PC-9 (cell line): ENCODE data around the gene TMEM238L. TPM values are rescaled to one million over a fixed set of nuclear protein-coding genes. Genes with fewer than 3 reads are reported as not detected.
A peak's percentile ranks its signal among the peaks of the same experiment; 100 is the strongest.

Experiments used
- BruUV-seq: library from RNA; stranded (reverse); fragments of 400-500 nt; replicated peaks from 2 replicates; lab custom pipeline; 2021; lab: Mats Ljungman, UMichigan
- CTCF ChIA-PET: fragments of 300-600 bp; sonication (Branson Sonifier 250); formaldehyde crosslinking; loops from one replicate; lab custom pipeline; 2022; ENCODE audit warnings: antibody characterized with exemption; lab: Charles Lee
- POLR2A ChIA-PET: fragments of 300-600 bp; sonication (Branson Sonifier 250); formaldehyde crosslinking; loops from one replicate; lab custom pipeline; 2022; ENCODE audit warnings: antibody characterized with exemption; ENCODE audit not compliant: unreplicated experiment; lab: Charles Lee
- DNase-seq, 2 experiments: peaks; one replicate each; pipeline versions ENCODE4 v3.0.0 to v3.0.0-alpha.2; 2015 to 2022; ENCODE audit warnings: mixed read lengths in 1 of 2
- H2AFZ ChIP-seq: fragments of 200-600 bp; sonication (generic); 2 replicates; pipeline ENCODE4 v1.8.1; 2017; ENCODE audit warnings: antibody characterized with exemption
- H3F3A ChIP-seq: fragments of 200-600 bp; sonication (generic); 2 replicates; pipeline ENCODE4 v1.8.1; 2017; ENCODE audit warnings: antibody characterized with exemption, mild to moderate bottlenecking, low read depth; ENCODE audit not compliant: insufficient read depth
- H3K27ac ChIP-seq: fragments of 200-600 bp; sonication (generic); 2 replicates; pipeline ENCODE4 v1.6.1; 2016; ENCODE audit warnings: mixed run types
- H3K27me3 ChIP-seq: fragments of 200-600 bp; sonication (generic); 2 replicates; pipeline ENCODE4 v1.6.1; 2016; ENCODE audit warnings: low read depth, mixed run types; ENCODE audit not compliant: insufficient read depth
- H3K36me3 ChIP-seq: fragments of 200-600 bp; sonication (generic); 2 replicates; pipeline ENCODE4 v1.6.1; 2016; ENCODE audit warnings: low read depth, mixed run types
- H3K4me1 ChIP-seq: fragments of 200-600 bp; sonication (generic); replicated peaks from 2 replicates; pipeline ENCODE4 v1.6.1; 2016; ENCODE audit warnings: mixed run types; ENCODE audit not compliant: insufficient read depth
- H3K4me2 ChIP-seq: fragments of 200-600 bp; sonication (generic); 2 replicates; pipeline ENCODE4 v1.6.1; 2017; ENCODE audit warnings: mixed run types
- H3K4me3 ChIP-seq: fragments of 200-600 bp; sonication (generic); 2 replicates; pipeline ENCODE4 v1.6.1; 2016; ENCODE audit warnings: mixed run types
- H3K79me2 ChIP-seq: fragments of 200-600 bp; sonication (generic); 2 replicates; pipeline ENCODE4 v1.6.1; 2017; ENCODE audit warnings: low read depth, mixed run types
- H3K9me2 ChIP-seq: fragments of 200-600 bp; sonication (generic); 2 replicates; pipeline ENCODE4 v1.8.1; 2017; ENCODE audit warnings: mild to moderate bottlenecking; ENCODE audit not compliant: insufficient read depth
- H3K9me3 ChIP-seq: fragments of 200-600 bp; sonication (generic); 2 replicates; pipeline ENCODE4 v1.8.1; 2016; ENCODE audit warnings: low read depth; ENCODE audit not compliant: insufficient read depth
- H4K20me1 ChIP-seq: fragments of 200-600 bp; sonication (generic); 2 replicates; pipeline ENCODE4 v1.8.1; 2017; ENCODE audit not compliant: insufficient read depth
- EZH2 ChIP-seq: fragments of 200-600 bp; sonication (generic); IDR thresholded peaks from 2 replicates; pipeline ENCODE4 v1.8.0; 2017; ENCODE audit warnings: antibody characterized with exemption, low read depth
- intact Hi-C: fragments of 100-400 bp; cut with micrococcal nuclease; formaldehyde crosslinking; loops from one replicate; pipeline ENCODE4 v1.10.0; 2022; ENCODE audit not compliant: unreplicated experiment
- total RNA-seq: library from RNA; stranded (reverse); gene quantifications from 2 replicates; pipeline ENCODE4 v1.2.3, GENCODE V29; 2021
- TF ChIP-seq, protein P1 (sequence below): fragments of 200-600 bp; sonication (generic); conservative IDR thresholded peaks from 2 replicates; pipeline ENCODE4 v1.6.1; 2017; ENCODE audit warnings: mixed run types, antibody characterized with exemption, mild to moderate bottlenecking, moderate library complexity

Gene TMEM238L
- total RNA-seq, 1 experiment from 2014 or later: not detected

DNA sequence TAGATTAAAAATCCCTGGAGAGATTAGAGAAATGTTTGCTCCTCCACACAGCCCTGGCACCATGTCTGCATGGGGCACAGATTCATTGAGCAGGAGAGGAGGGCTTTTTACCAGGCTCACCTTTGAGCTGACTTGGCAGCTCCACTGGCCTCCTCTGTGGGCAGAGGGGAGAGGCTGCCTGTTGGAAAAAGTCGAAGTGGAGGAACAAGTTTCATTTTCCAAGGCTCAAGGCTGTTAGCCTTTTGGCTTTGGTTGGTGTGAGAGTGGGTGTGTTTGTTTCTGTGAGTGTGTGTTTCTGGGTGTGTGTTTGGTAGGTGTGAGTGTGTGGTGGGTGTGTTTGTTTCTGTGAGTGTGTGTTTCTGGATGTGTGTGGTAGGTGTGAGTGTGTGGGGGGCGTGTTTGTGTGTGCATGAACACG lies 5.6 kb downstream of the TMEM238L start:
- H2AFZ ChIP-seq: no peak overlapping the region
- no peaks in the 10 kb centered on the region for H3K79me2 ChIP-seq
- peak; percentile 26 to 35 for DNase-seq
- no peak overlapping the region for H3K27ac ChIP-seq
- no peaks in the 10 kb centered on the region for H3K27me3 ChIP-seq
- H3F3A ChIP-seq: no peaks in the 10 kb centered on the region
- no peaks in the 10 kb centered on the region for H3K36me3 ChIP-seq
- ChIA-PET POLR2A (no interaction called here), CTCF (no interaction called here)
- no peaks in the 10 kb centered on the region for H4K20me1 ChIP-seq
- intact Hi-C loops: no loop called here
- TF ChIP-seq, protein P1, sequence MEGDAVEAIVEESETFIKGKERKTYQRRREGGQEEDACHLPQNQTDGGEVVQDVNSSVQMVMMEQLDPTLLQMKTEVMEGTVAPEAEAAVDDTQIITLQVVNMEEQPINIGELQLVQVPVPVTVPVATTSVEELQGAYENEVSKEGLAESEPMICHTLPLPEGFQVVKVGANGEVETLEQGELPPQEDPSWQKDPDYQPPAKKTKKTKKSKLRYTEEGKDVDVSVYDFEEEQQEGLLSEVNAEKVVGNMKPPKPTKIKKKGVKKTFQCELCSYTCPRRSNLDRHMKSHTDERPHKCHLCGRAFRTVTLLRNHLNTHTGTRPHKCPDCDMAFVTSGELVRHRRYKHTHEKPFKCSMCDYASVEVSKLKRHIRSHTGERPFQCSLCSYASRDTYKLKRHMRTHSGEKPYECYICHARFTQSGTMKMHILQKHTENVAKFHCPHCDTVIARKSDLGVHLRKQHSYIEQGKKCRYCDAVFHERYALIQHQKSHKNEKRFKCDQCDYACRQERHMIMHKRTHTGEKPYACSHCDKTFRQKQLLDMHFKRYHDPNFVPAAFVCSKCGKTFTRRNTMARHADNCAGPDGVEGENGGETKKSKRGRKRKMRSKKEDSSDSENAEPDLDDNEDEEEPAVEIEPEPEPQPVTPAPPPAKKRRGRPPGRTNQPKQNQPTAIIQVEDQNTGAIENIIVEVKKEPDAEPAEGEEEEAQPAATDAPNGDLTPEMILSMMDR: no peak
- no peak for TF ChIP-seq EZH2
- no TSS peak for BruUV-seq
- peak overlapping the region; percentile 36 for H3K4me2 ChIP-seq
- no peaks in the 10 kb centered on the region for H3K9me2 ChIP-seq
- H3K4me1 ChIP-seq: 0 out of 2 replicates have a peak, but pooled peaks cover 4% of the 10 kb centered on the region
- no peak overlapping the region for H3K4me3 ChIP-seq
- H3K9me3 ChIP-seq: no peaks in the 10 kb centered on the region

DNA sequence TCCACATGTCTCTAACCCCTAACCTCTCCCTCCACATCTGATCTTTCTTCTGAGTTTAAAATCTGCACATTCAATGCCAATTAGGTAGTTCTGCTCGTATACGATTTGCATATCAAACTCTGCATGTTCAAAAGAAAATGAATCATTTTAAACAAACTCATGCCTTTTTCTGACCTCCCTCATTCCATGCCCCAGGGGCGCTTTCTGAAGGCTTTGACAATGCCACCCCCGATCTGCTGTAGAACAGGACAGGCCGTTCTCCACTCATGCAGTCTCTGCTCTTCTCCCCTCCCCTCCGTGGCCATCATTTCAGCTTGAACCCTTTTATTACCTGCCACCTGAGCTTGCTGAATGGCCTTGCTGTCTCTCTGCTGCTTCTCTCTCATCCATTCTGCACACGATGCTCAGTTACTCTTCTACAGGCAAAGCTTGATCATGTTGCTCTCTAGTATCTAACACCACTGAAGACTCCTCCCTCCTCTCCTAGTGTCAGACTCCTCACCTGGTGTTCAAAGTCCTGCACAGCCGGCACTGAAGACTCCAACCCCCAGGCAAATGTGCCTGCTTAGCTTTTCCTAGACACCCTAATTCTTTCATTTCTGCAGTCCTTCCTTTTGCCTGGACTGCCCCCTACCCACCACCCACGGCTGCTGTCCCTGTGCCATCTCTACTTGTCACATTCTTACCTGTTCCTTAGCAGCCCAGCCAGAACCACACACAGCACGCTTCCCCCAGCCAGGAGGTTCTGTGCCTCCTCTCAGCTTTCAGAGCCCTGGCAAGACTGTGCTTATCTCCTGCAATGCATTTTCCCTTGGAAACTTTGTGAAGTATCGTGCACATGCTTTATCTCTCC lies 6.2 kb downstream of the TMEM238L start:
- no peaks in the 10 kb centered on the region for H3K36me3 ChIP-seq
- no peaks in the 10 kb centered on the region for H3K9me2 ChIP-seq
- 0 out of 2 replicates have a peak, but pooled peaks cover 4% of the 10 kb centered on the region for H3K4me1 ChIP-seq
- BruUV-seq: no TSS peak
- ChIA-PET POLR2A (no interaction called here), CTCF (no interaction called here)
- no peaks in the 10 kb centered on the region for H3K79me2 ChIP-seq
- H3K27ac ChIP-seq: no peak overlapping the region
- no peaks in the 10 kb centered on the region for H4K20me1 ChIP-seq
- no peak for DNase-seq
- H3K27me3 ChIP-seq: no peaks in the 10 kb centered on the region
- TF ChIP-seq, protein P1: no peak
- TF ChIP-seq EZH2: no peak
- H3K4me2 ChIP-seq: peak overlapping the region; percentile 36
- no peak overlapping the region for H2AFZ ChIP-seq
- intact Hi-C loops: no loop called here
- H3F3A ChIP-seq: no peaks in the 10 kb centered on the region
- no peaks in the 10 kb centered on the region for H3K9me3 ChIP-seq
- no peak overlapping the region for H3K4me3 ChIP-seq

DNA sequence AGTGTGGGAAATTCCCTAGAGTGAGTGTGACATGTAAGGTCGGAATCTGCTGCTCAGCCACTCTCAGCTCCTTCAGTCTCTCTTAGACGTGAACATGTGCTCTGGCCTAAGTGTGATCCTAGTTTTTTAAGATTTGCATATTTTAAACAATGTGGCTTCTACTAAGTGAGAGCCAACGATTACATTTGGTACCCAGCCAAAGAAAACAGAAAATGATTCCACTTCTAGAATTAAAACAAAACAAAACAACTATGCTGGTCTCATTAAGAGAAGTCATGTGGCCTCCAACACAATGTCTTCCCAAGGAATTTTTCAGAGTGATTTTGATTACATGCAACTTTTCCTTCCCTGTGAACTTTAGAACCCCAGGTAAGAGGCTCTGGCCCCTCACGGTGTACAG lies 10.1 kb downstream of the TMEM238L start:
- ChIA-PET CTCF (no interaction called here), POLR2A (no interaction called here)

More for the DNA sequence above, 10.1 kb downstream of the TMEM238L start:
- H2AFZ ChIP-seq: no peak overlapping the region
- BruUV-seq: no TSS peak
- no peak overlapping the region for H3K27ac ChIP-seq
- intact Hi-C loops: no loop called here
- no peaks in the 10 kb centered on the region for H3K9me3 ChIP-seq
- H4K20me1 ChIP-seq: no peaks in the 10 kb centered on the region
- H3K4me1 ChIP-seq: 0 out of 2 replicates have a peak, but pooled peaks cover 4% of the 10 kb centered on the region
- no peak overlapping the region for H3K4me2 ChIP-seq
- TF ChIP-seq, protein P1: no peak
- TF ChIP-seq EZH2: no peak
- H3K36me3 ChIP-seq: no peaks in the 10 kb centered on the region
- H3F3A ChIP-seq: no peaks in the 10 kb centered on the region
- no peaks in the 10 kb centered on the region for H3K79me2 ChIP-seq
- DNase-seq: no peak
- no peak overlapping the region for H3K4me3 ChIP-seq
- no peaks in the 10 kb centered on the region for H3K9me2 ChIP-seq
- no peaks in the 10 kb centered on the region for H3K27me3 ChIP-seq
